IMR-90 (cell line): Measurements from ENCODE around the gene ANG. TPM values are rescaled to one million over a fixed set of nuclear protein-coding genes. Genes with fewer than 3 reads are reported as not detected.

Experiments
- ATAC-seq: fragments of 200-7000 bp; cut with Tn5 transposase; 2 replicates; pipeline ENCODE4 v1.9.1; 2020; ENCODE audit warnings: low read depth, mild to moderate bottlenecking, moderate library complexity
- BruUV-seq: library from RNA; stranded (reverse); fragments of 400-500 nt; replicated peaks from 2 replicates; lab custom pipeline; 2021; lab: Mats Ljungman, UMichigan
- CTCF ChIA-PET: fragments of 300-600 bp; formaldehyde crosslinking; extraction: SDS; loops from one replicate; lab custom pipeline; 2021; ENCODE audit warnings: antibody characterized with exemption; lab: Yijun Ruan, JAX
- POLR2A ChIA-PET: fragments of 300-600 bp; sonication (Branson Sonifier 250); formaldehyde crosslinking; loops from one replicate; lab custom pipeline; 2022; ENCODE audit warnings: antibody characterized with exemption; ENCODE audit not compliant: unreplicated experiment; lab: Charles Lee
- DNase-seq: peaks from one replicate; pipeline ENCODE4 v3.0.0; 2013
- H2AFZ ChIP-seq: replicated peaks from 2 replicates; pipeline ENCODE3; 2013; ENCODE audit warnings: low read length, mild to moderate bottlenecking; ENCODE audit not compliant: poor library complexity
- H2AK5ac ChIP-seq: 2 replicates; pipeline ENCODE4 v1.6.1; 2013; ENCODE audit warnings: low read depth, low read length, inconsistent platforms
- H2AK9ac ChIP-seq: replicated peaks from 2 replicates; pipeline ENCODE3; 2013; ENCODE audit warnings: mild to moderate bottlenecking, low read depth, low read length, moderate library complexity; ENCODE audit not compliant: poor library complexity
- H2BK120ac ChIP-seq: 2 replicates; pipeline ENCODE4 v1.6.1; 2013; ENCODE audit warnings: low read depth, low read length, inconsistent platforms
- H2BK15ac ChIP-seq: 3 replicates; pipeline ENCODE4 v1.6.1; 2013; ENCODE audit warnings: low read depth, low read length, inconsistent platforms
- H2BK20ac ChIP-seq: 2 replicates; pipeline ENCODE4 v1.6.1; 2013; ENCODE audit warnings: low read depth, mild to moderate bottlenecking, inconsistent platforms, low read length, moderate library complexity
- H2BK5ac ChIP-seq: 2 replicates; pipeline ENCODE4 v1.6.1; 2013; ENCODE audit warnings: mild to moderate bottlenecking, low read depth, low read length, inconsistent platforms; ENCODE audit not compliant: poor library complexity, severe bottlenecking
- H3K14ac ChIP-seq: replicated peaks from 2 replicates; pipeline ENCODE4 v1.6.1; 2013; ENCODE audit warnings: low read depth, low read length, inconsistent platforms
- H3K18ac ChIP-seq: 2 replicates; pipeline ENCODE4 v1.6.1; 2013; ENCODE audit warnings: low read depth, low read length, control low read depth
- H3K23ac ChIP-seq: 2 replicates; pipeline ENCODE4 v1.6.1; 2013; ENCODE audit warnings: low read depth, low read length, inconsistent platforms
- H3K27ac ChIP-seq: 2 replicates; pipeline ENCODE4 v1.5.1; 2013; ENCODE audit warnings: mild to moderate bottlenecking, control low read depth, low read length; ENCODE audit not compliant: insufficient read depth
- H3K27me3 ChIP-seq: 2 replicates; pipeline ENCODE4 v1.6.1; 2013; ENCODE audit warnings: low read length; ENCODE audit not compliant: control insufficient read depth, insufficient read depth
- H3K36me3 ChIP-seq: 2 replicates; pipeline ENCODE4 v1.6.1; 2013; ENCODE audit warnings: low read length, mixed read lengths; ENCODE audit not compliant: control insufficient read depth, insufficient read depth
- H3K4ac ChIP-seq: 2 replicates; pipeline ENCODE4 v1.6.1; 2013; ENCODE audit warnings: low read depth, low read length, inconsistent platforms
- H3K4me1 ChIP-seq: 2 replicates; pipeline ENCODE4 v1.6.1; 2013; ENCODE audit warnings: low read length, mixed read lengths; ENCODE audit not compliant: control insufficient read depth, insufficient read depth
- H3K4me2 ChIP-seq: 2 replicates; pipeline ENCODE4 v1.6.1; 2013; ENCODE audit warnings: low read depth, mild to moderate bottlenecking, control low read depth, low read length, moderate library complexity
- H3K4me3 ChIP-seq: 2 replicates; pipeline ENCODE4 v1.5.1; 2013; ENCODE audit warnings: low read depth, mild to moderate bottlenecking, control low read depth, low read length, moderate library complexity; ENCODE audit not compliant: insufficient read depth
- H3K56ac ChIP-seq: 2 replicates; pipeline ENCODE4 v1.6.1; 2013; ENCODE audit warnings: low read length, inconsistent platforms; ENCODE audit not compliant: insufficient read depth; ENCODE audit errors: extremely low read depth
- H3K79me1 ChIP-seq, 2 experiments: 2 replicates each; pipeline ENCODE4 v1.6.1; 2013; ENCODE audit warnings: low read length in 2 of 2, inconsistent platforms in 1 of 2, low read depth in 1 of 2
- H3K9ac ChIP-seq: 2 replicates; pipeline ENCODE4 v1.6.1; 2013; ENCODE audit warnings: low read depth, low read length, control low read depth
- H3K9me1 ChIP-seq: 2 replicates; pipeline ENCODE4 v1.6.1; 2013; ENCODE audit warnings: low read length, inconsistent platforms; ENCODE audit not compliant: insufficient read depth
- H3K9me3 ChIP-seq: 2 replicates; pipeline ENCODE4 v1.6.1; 2013; ENCODE audit warnings: low read length; ENCODE audit not compliant: control insufficient read depth, insufficient read depth
- H4K20me1 ChIP-seq: 2 replicates; pipeline ENCODE4 v1.6.1; 2013; ENCODE audit warnings: low read length, inconsistent platforms; ENCODE audit not compliant: insufficient read depth
- H4K5ac ChIP-seq: 2 replicates; pipeline ENCODE4 v1.6.1; 2013; ENCODE audit warnings: mild to moderate bottlenecking, low read depth, low read length, control low read depth
- H4K8ac ChIP-seq, 2 experiments: 2 replicates each; pipeline ENCODE4 v1.6.1; 2013; ENCODE audit warnings: low read depth in 2 of 2, low read length in 2 of 2, control low read depth in 1 of 2, inconsistent platforms in 1 of 2
- H4K91ac ChIP-seq: 2 replicates; pipeline ENCODE4 v1.6.1; 2013; ENCODE audit warnings: low read depth, low read length, inconsistent platforms; ENCODE audit not compliant: insufficient read depth
- CEBPB ChIP-seq: IDR thresholded peaks from 2 replicates; pipeline ENCODE4 v1.6.1; 2012; ENCODE audit warnings: low read depth, low read length, improper control_type of control experiment
- CHD1 ChIP-seq: IDR thresholded peaks from 2 replicates; pipeline ENCODE4 v1.6.1; 2012; ENCODE audit warnings: low read depth, low read length, improper control_type of control experiment
- FOS ChIP-seq: fragments of 150-350 bp; IDR thresholded peaks from 2 replicates; pipeline ENCODE4 v1.6.1; 2016; ENCODE audit warnings: low read depth, low read length
- MAFK ChIP-seq: IDR thresholded peaks from 2 replicates; pipeline ENCODE4 v1.6.1; 2012; ENCODE audit warnings: low read depth, low read length, improper control_type of control experiment
- MAZ ChIP-seq: IDR thresholded peaks from 2 replicates; pipeline ENCODE4 v1.6.1; 2012; ENCODE audit warnings: low read depth, mild to moderate bottlenecking, low read length, improper control_type of control experiment, moderate library complexity, borderline replicate concordance
- RAD21 ChIP-seq: IDR thresholded peaks from 2 replicates; pipeline ENCODE4 v1.6.1; 2012; ENCODE audit warnings: low read length, improper control_type of control experiment
- RCOR1 ChIP-seq: IDR thresholded peaks from 2 replicates; pipeline ENCODE4 v1.6.1; 2012; ENCODE audit warnings: mild to moderate bottlenecking, low read length, improper control_type of control experiment; ENCODE audit not compliant: insufficient replicate concordance
- RFX5 ChIP-seq: IDR thresholded peaks from 2 replicates; pipeline ENCODE4 v1.8.0; 2012; ENCODE audit warnings: low read depth, mild to moderate bottlenecking, low read length, moderate library complexity
- dilution Hi-C: fragments of 300-500 bp; cut with HindIII; formaldehyde crosslinking; loops from one replicate; pipeline ENCODE4 v1.14.3; 2018; ENCODE audit warnings: low sequenced_read_pairs; ENCODE audit not compliant: unreplicated experiment
- in situ Hi-C: fragments of 300-500 bp; cut with MboI; formaldehyde crosslinking; loops from 3 replicates; pipeline ENCODE4 v1.14.3; 2019; ENCODE audit warnings: low sequenced_read_pairs, inconsistent platforms, mixed read lengths
- intact Hi-C: fragments of 100-400 bp; cut with micrococcal nuclease; formaldehyde crosslinking; loops from 2 replicates; pipeline ENCODE4 v1.10.0; 2022
- polyA plus RNA-seq, 3 experiments: library from polyadenylated mRNA; depleted of rRNA; stranded (reverse); fragments of >200 nt; gene quantifications; 2 replicates each; pipeline ENCODE4 v1.2.3, GENCODE V29; 2012; ENCODE audit warnings: low replicate concordance in 1 of 3
- total RNA-seq: library from RNA; depleted of rRNA; stranded (reverse); fragments of >200 nt; gene quantifications from 2 replicates; pipeline ENCODE4 v1.2.3, GENCODE V29; 2012
- TF ChIP-seq, protein P1 (sequence below): fragments of 150-350 bp; IDR thresholded peaks from 2 replicates; pipeline ENCODE4 v1.6.1; 2016; ENCODE audit warnings: low read depth, mild to moderate bottlenecking, low read length, moderate library complexity, borderline replicate concordance
- TF ChIP-seq, protein P2 (sequence below): fragments of 150-350 bp; IDR thresholded peaks from 2 replicates; pipeline ENCODE4 v1.6.1; 2017; ENCODE audit warnings: mild to moderate bottlenecking, antibody characterized with exemption, low read length, low read depth
- TF ChIP-seq, protein P3 (sequence below): conservative IDR thresholded peaks from 2 replicates; pipeline ENCODE4 v1.5.1; 2012; ENCODE audit warnings: mild to moderate bottlenecking, low read depth, low read length, improper control_type of control experiment

The ANG gene
- total and polyA plus RNA-seq, 2 of the 4 experiments (the other 2 are of a cell fraction): 3.6 to 4.7 TPM

DNA sequence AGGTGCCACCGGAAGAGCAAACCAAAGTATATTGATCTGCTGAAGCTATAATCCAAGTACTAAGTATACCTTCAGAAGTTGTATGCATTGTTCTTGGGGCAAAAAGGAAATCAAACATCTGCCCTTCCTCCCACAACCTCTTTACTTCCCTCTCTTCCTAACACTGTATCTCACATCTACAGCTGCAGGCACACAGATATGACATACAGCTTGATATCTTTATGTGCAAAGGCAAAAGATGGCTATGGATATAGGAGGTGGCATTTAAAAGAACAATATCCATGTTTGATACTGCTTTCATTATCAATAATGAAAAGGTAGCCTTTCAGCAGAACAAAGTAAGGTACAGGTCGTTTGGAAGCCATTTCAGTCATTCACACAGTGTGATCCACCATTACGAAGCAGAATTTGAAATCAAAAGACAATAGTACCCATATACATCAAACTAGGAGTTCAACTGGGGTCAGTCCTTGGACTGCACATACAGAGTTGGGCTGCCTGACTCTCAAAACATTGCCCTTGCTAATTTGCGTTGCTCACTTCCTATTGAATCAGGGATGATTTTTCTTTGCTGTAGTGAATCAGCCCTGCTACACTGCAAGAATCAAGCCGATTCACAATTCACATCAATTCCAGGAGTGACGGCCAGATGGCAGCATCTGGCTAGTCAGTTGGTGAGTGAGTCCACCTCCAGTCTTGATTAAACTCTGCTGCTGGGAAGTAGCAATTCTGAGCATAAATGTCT, 8.9 kb downstream of the ANG start (continued):
- TF ChIP-seq, protein P1, sequence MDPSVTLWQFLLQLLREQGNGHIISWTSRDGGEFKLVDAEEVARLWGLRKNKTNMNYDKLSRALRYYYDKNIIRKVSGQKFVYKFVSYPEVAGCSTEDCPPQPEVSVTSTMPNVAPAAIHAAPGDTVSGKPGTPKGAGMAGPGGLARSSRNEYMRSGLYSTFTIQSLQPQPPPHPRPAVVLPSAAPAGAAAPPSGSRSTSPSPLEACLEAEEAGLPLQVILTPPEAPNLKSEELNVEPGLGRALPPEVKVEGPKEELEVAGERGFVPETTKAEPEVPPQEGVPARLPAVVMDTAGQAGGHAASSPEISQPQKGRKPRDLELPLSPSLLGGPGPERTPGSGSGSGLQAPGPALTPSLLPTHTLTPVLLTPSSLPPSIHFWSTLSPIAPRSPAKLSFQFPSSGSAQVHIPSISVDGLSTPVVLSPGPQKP: no peak

- Histone ChIP-seq H2BK120ac (no peak overlapping the region), H2AK5ac (no peak overlapping the region), H2AFZ (no peak overlapping the region), H3K4me2 (no peak overlapping the region), H3K9me1 (no peaks in the 10 kb centered on the region), H2BK15ac (no peak overlapping the region), H4K91ac (no peak overlapping the region), H3K9ac (no peak overlapping the region), H3K4me1 (no peaks in the 10 kb centered on the region), H3K4me3 (no peak overlapping the region), H3K56ac (no peak overlapping the region), H3K36me3 (no peaks in the 10 kb centered on the region), H2AK9ac (no peak overlapping the region), H3K79me1 (no peaks in the 10 kb centered on the region), H2BK5ac (no peak overlapping the region), H4K8ac (no peak overlapping the region), H3K18ac (no peak overlapping the region), H3K23ac (no peak overlapping the region), H4K5ac (no peak overlapping the region), H4K20me1 (no peaks in the 10 kb centered on the region), H3K9me3 (no peaks in the 10 kb centered on the region), H3K27ac (no peak overlapping the region), H3K4ac (no peak overlapping the region), H3K27me3 (no peaks in the 10 kb centered on the region), H3K14ac (no peak overlapping the region), H2BK20ac (no peak overlapping the region)
- ChIA-PET CTCF (interaction anchor here (0.5 to 0.7 kb wide), 2 partner anchors 157 to 273 kb away, joined by 4 to 5 read pairs; no protein-coding TSS in a partner anchor), POLR2A (no interaction called here)
- dilution Hi-C loops: no loop called here
- intact Hi-C loops: loop anchor here (5.0 kb wide), 1 partner anchor 409 kb away; no protein-coding TSS in a partner anchor
- no peak for DNase-seq
- in situ Hi-C loops: loop anchor here (10.0 kb wide), 1 partner anchor 267 kb away; no protein-coding TSS in a partner anchor
- no TSS peak for BruUV-seq
- no peak for ATAC-seq
- TF ChIP-seq MAFK (no peak), RCOR1 (no peak), MAZ (no peak), CEBPB (no peak), RAD21 (no peak), CHD1 (no peak), FOS (no peak), RFX5 (no peak)
- TF ChIP-seq, protein P2, sequence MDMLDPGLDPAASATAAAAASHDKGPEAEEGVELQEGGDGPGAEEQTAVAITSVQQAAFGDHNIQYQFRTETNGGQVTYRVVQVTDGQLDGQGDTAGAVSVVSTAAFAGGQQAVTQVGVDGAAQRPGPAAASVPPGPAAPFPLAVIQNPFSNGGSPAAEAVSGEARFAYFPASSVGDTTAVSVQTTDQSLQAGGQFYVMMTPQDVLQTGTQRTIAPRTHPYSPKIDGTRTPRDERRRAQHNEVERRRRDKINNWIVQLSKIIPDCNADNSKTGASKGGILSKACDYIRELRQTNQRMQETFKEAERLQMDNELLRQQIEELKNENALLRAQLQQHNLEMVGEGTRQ: no peak
- TF ChIP-seq, protein P1: no peak
- TF ChIP-seq, protein P3, sequence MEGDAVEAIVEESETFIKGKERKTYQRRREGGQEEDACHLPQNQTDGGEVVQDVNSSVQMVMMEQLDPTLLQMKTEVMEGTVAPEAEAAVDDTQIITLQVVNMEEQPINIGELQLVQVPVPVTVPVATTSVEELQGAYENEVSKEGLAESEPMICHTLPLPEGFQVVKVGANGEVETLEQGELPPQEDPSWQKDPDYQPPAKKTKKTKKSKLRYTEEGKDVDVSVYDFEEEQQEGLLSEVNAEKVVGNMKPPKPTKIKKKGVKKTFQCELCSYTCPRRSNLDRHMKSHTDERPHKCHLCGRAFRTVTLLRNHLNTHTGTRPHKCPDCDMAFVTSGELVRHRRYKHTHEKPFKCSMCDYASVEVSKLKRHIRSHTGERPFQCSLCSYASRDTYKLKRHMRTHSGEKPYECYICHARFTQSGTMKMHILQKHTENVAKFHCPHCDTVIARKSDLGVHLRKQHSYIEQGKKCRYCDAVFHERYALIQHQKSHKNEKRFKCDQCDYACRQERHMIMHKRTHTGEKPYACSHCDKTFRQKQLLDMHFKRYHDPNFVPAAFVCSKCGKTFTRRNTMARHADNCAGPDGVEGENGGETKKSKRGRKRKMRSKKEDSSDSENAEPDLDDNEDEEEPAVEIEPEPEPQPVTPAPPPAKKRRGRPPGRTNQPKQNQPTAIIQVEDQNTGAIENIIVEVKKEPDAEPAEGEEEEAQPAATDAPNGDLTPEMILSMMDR: no peak
Measured at GRCh38 chr14:20698018-20698329, 9.4 kb downstream of the ANG start.
